Fibroblast of skin of back (primary cell): Measurements from ENCODE around the gene EPHA8.

ENCODE experiments used
- DNase-seq: peaks from one replicate; pipeline ENCODE4 v3.0.0-alpha.2; 2013

The EPHA8 gene

GRCh38 chr1:22621761-22622160 is 58.5 kb downstream of the EPHA8 start:
- DNase-seq = no peak

GRCh38 chr1:22625262-22625925 is 62.1 kb downstream of the EPHA8 start:
- DNase-seq = peak; percentile 21

- DNase-seq = no peak
Measured at GRCh38 chr1:22626237-22627157, 63.2 kb downstream of the EPHA8 start.

GRCh38 chr1:22627331-22627730 is 64.0 kb downstream of the EPHA8 start:
- DNase-seq = no peak

GRCh38 chr1:22628698-22629444 is 65.6 kb downstream of the EPHA8 start:
- DNase-seq = no peak

GRCh38 chr1:22629886-22630285 is 66.6 kb downstream of the EPHA8 start:
- DNase-seq = no peak

- DNase-seq = no peak
Measured at GRCh38 chr1:22633697-22634463, 70.6 kb downstream of the EPHA8 start.

GRCh38 chr1:22635436-22635835 is 72.1 kb downstream of the EPHA8 start:
- DNase-seq = no peak

GRCh38 chr1:22636353-22636752 is 73.1 kb downstream of the EPHA8 start, which contains the start of gene C1QA:
C1QA (plus strand) TSS chr1:22636628; CDS start chr1:22637617, 989 bp downstream.
- DNase-seq = no peak

- no peak for DNase-seq
Measured at GRCh38 chr1:22636927-22637326, 73.6 kb downstream of the EPHA8 start.

- no peak for DNase-seq
Measured at GRCh38 chr1:22637907-22638445, 74.7 kb downstream of the EPHA8 start.

- DNase-seq = no peak
Measured at GRCh38 chr1:22638476-22639234, 75.4 kb downstream of the EPHA8 start.

GRCh38 chr1:22639286-22639685 is 76.0 kb downstream of the EPHA8 start:
- DNase-seq = peak; percentile 63

- DNase-seq = no peak
Measured at GRCh38 chr1:22641247-22641646, 78.0 kb downstream of the EPHA8 start.

GRCh38 chr1:22641906-22642636 is 78.8 kb downstream of the EPHA8 start:
- DNase-seq = peak; percentile 45

GRCh38 chr1:22643381-22643780 is 80.1 kb downstream of the EPHA8 start, which contains the start of gene C1QC:
C1QC (plus strand) TSS chr1:22643633; CDS start chr1:22644024, 391 bp downstream.
- no peak for DNase-seq

GRCh38 chr1:22643928-22644327 is 80.6 kb downstream of the EPHA8 start:
- DNase-seq = no peak

GRCh38 chr1:22645931-22646330 is 82.6 kb downstream of the EPHA8 start:
- no peak for DNase-seq

- DNase-seq = peak; percentile 18
Measured at GRCh38 chr1:22646384-22646783, 83.1 kb downstream of the EPHA8 start.

- no peak for DNase-seq
Measured at GRCh38 chr1:22650089-22650693, 86.9 kb downstream of the EPHA8 start.
